Adipocyte (in vitro differentiated cells): ENCODE data around the gene CALU.

Experiments used
- DNase-seq: peaks from one replicate; pipeline ENCODE4 v3.0.0-alpha.2; 2015; ENCODE audit warnings: low read depth
- H3K27me3 ChIP-seq: replicated peaks from 2 replicates; pipeline ENCODE4 v1.7.0; 2013; ENCODE audit warnings: mild to moderate bottlenecking, low read length, moderate library complexity; ENCODE audit not compliant: control insufficient read depth, insufficient read depth
- H3K36me3 ChIP-seq: 2 replicates; pipeline ENCODE4 v1.7.0; 2013; ENCODE audit warnings: low read length, mild to moderate bottlenecking, moderate library complexity; ENCODE audit not compliant: control insufficient read depth, insufficient read depth, severe bottlenecking
- H3K4me1 ChIP-seq: 2 replicates; pipeline ENCODE4 v1.7.0; 2013; ENCODE audit warnings: mild to moderate bottlenecking, low read length, moderate library complexity; ENCODE audit not compliant: control insufficient read depth, insufficient read depth
- H3K4me3 ChIP-seq: 2 replicates; pipeline ENCODE4 v1.7.0; 2013; ENCODE audit warnings: mild to moderate bottlenecking, low read length, moderate library complexity
- H3K9ac ChIP-seq: 2 replicates; pipeline ENCODE4 v1.7.0; 2013; ENCODE audit warnings: mild to moderate bottlenecking, low read length, moderate library complexity
- H3K9me3 ChIP-seq: 2 replicates; pipeline ENCODE4 v1.7.0; 2013; ENCODE audit warnings: mild to moderate bottlenecking, low read length, moderate library complexity; ENCODE audit not compliant: control insufficient read depth

Gene CALU

GRCh38 chr7:128739048-128739962, at the start of gene CALU:
CALU (plus strand) TSS chr7:128739359; CDS start chr7:128748584, 9,225 bp downstream.
- peaks cover 50% of the 10 kb centered on the region for H3K4me1 ChIP-seq
- peak within 1 kb of the TSS; percentile 99 for H3K4me3 ChIP-seq
- DNase-seq, result peak; percentile 99
- H3K36me3 ChIP-seq, result peaks cover 7% of the 10 kb centered on the region
- no peaks in the 10 kb centered on the region for H3K9me3 ChIP-seq
- no peaks in the 10 kb centered on the region for H3K27me3 ChIP-seq
- H3K9ac ChIP-seq, result peak within 1 kb of the TSS; percentile 99

GRCh38 chr7:128691227-128691626, 47.9 kb upstream of the CALU start:
- no peaks in the 10 kb centered on the region for H3K4me1 ChIP-seq
- peaks cover 14% of the 10 kb centered on the region for H3K36me3 ChIP-seq
- no peak overlapping the region for H3K4me3 ChIP-seq
- no peaks in the 10 kb centered on the region for H3K9me3 ChIP-seq
- no peak for DNase-seq
- no peak overlapping the region for H3K9ac ChIP-seq
- no peaks in the 10 kb centered on the region for H3K27me3 ChIP-seq

GRCh38 chr7:128692623-128693270, 46.4 kb upstream of the CALU start:
- Histone ChIP-seq H3K9me3 (no peaks in the 10 kb centered on the region), H3K27me3 (no peaks in the 10 kb centered on the region), H3K9ac (no peak overlapping the region), H3K36me3 (peaks cover under 1% of the 10 kb centered on the region), H3K4me1 (peaks cover 9% of the 10 kb centered on the region), H3K4me3 (no peak overlapping the region)
- no peak for DNase-seq

- Histone ChIP-seq H3K9ac (no peak overlapping the region), H3K4me3 (no peak overlapping the region), H3K36me3 (no peaks in the 10 kb centered on the region), H3K4me1 (peaks cover 10% of the 10 kb centered on the region), H3K27me3 (no peaks in the 10 kb centered on the region), H3K9me3 (no peaks in the 10 kb centered on the region)
- no peak for DNase-seq
These were observed 45.7 kb upstream of the CALU start for GRCh38 chr7:128693373-128694015.

- no peak overlapping the region for H3K9ac ChIP-seq
- DNase-seq, result no peak
- H3K36me3 ChIP-seq, result no peaks in the 10 kb centered on the region
- H3K27me3 ChIP-seq, result no peaks in the 10 kb centered on the region
- peaks cover 10% of the 10 kb centered on the region for H3K4me1 ChIP-seq
- no peak overlapping the region for H3K4me3 ChIP-seq
- H3K9me3 ChIP-seq, result no peaks in the 10 kb centered on the region
These were observed 44.4 kb upstream of the CALU start for GRCh38 chr7:128694738-128695137.

- Histone ChIP-seq H3K4me1 (peaks cover 10% of the 10 kb centered on the region), H3K27me3 (no peaks in the 10 kb centered on the region), H3K9ac (peak overlapping the region; percentile 84), H3K9me3 (no peaks in the 10 kb centered on the region), H3K4me3 (peak overlapping the region; percentile 84), H3K36me3 (no peaks in the 10 kb centered on the region)
- DNase-seq, result peak; percentile 66
These were observed 41.8 kb upstream of the CALU start for GRCh38 chr7:128697302-128697905.

GRCh38 chr7:128699196-128699712, 39.9 kb upstream of the CALU start:
- H3K4me1 ChIP-seq, result peaks cover 14% of the 10 kb centered on the region
- H3K36me3 ChIP-seq, result no peaks in the 10 kb centered on the region
- H3K9me3 ChIP-seq, result no peaks in the 10 kb centered on the region
- no peak for DNase-seq
- H3K9ac ChIP-seq, result no peak overlapping the region
- no peaks in the 10 kb centered on the region for H3K27me3 ChIP-seq
- no peak overlapping the region for H3K4me3 ChIP-seq

GRCh38 chr7:128699895-128700294, 39.3 kb upstream of the CALU start:
- H3K9ac ChIP-seq, result no peak overlapping the region
- H3K36me3 ChIP-seq, result no peaks in the 10 kb centered on the region
- DNase-seq, result no peak
- H3K4me1 ChIP-seq, result peaks cover 18% of the 10 kb centered on the region
- no peaks in the 10 kb centered on the region for H3K27me3 ChIP-seq
- H3K4me3 ChIP-seq, result no peak overlapping the region
- H3K9me3 ChIP-seq, result no peaks in the 10 kb centered on the region

GRCh38 chr7:128701062-128701785, 37.9 kb upstream of the CALU start:
- H3K4me1 ChIP-seq, result peaks cover 19% of the 10 kb centered on the region
- no peaks in the 10 kb centered on the region for H3K27me3 ChIP-seq
- no peak for DNase-seq
- no peak overlapping the region for H3K9ac ChIP-seq
- no peak overlapping the region for H3K4me3 ChIP-seq
- no peaks in the 10 kb centered on the region for H3K36me3 ChIP-seq
- no peaks in the 10 kb centered on the region for H3K9me3 ChIP-seq

- Histone ChIP-seq H3K27me3 (no peaks in the 10 kb centered on the region), H3K9ac (no peak overlapping the region), H3K36me3 (no peaks in the 10 kb centered on the region), H3K9me3 (no peaks in the 10 kb centered on the region), H3K4me1 (peaks cover 10% of the 10 kb centered on the region), H3K4me3 (no peak overlapping the region)
- peak; percentile 35 for DNase-seq
These were observed 35.4 kb upstream of the CALU start for GRCh38 chr7:128703609-128704241.
